Stimulated activated CD8-positive, alpha-beta memory T cell treated with anti-CD3 and anti-CD28 coated beads, Interleukin-4, amount 100 ng/mL, for 24 hours (primary cell): ENCODE measurements around the gene CHN1.

Source experiments
- DNase-seq: peaks from one replicate; pipeline ENCODE4 v3.0.0-alpha.2; 2020; ENCODE audit warnings: low read depth

CHN1 gene

GRCh38 chr2:174768557-174768956 lies 236.6 kb downstream of the CHN1 start:
- DNase-seq, result no peak

GRCh38 chr2:174766271-174766670 lies 238.9 kb downstream of the CHN1 start:
- DNase-seq, result no peak

DNA sequence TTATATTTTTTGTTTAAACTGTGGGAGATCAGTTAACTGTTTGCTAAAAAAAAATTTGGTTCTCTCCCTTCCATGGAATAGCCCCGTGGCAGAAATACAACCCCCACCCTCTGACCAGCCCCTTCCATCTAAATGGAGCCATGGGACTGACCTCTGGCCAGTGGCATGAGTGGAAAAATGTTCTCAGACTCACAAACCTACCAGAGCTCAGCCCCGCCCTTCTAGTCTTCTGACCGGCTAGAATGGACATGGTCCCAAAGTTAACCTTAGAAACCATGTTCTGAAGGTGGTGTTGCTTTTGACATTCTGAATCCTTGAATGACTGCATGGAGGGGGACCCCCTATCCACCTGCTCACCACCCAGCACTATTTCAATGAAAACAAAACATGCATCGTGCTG lies 239.6 kb downstream of the CHN1 start:
- no peak for DNase-seq

GRCh38 chr2:174764280-174765255 lies 240.6 kb downstream of the CHN1 start, which contains the start of gene CHRNA1:
Gene CHRNA1, minus strand, starts transcription at chr2:174764472. Its CDS starts 78 bp downstream, at chr2:174764394.
- no peak for DNase-seq

- DNase-seq, result no peak
Measured at GRCh38 chr2:174763780-174764179, 241.4 kb downstream of the CHN1 start.

- no peak for DNase-seq
Measured at GRCh38 chr2:174762464-174762863, 242.7 kb downstream of the CHN1 start.

- DNase-seq, result no peak
Measured at GRCh38 chr2:174761837-174762236, 243.3 kb downstream of the CHN1 start.

DNA sequence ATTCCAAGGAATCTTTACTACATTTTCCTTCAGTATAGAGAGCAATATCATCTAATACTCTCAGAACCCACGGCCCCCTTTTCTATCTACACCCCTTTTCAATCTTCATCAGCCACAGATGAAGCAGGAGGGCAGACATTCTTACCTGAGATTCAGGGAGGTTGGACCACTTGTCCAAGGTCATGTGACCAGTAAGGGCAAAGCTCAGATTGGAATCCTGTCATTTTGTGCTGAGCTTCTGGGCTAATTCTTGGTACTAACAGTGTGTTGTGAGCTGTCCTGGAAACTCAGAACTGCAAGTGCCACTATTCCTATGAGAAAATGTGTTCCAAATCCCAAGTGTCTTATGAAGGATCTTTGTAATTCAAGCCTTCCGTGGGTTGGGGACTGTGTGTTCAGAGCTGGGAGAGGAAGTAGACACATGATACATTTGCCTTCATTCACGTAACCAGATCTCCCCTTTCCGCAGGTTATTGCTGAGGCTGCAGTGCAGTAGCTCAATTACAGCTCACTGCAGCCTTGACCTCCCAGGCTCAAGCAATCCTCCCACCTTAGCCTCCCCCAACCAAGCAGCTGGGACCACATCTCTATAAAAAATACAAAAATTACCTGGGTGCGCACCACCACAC lies 244.2 kb downstream of the CHN1 start:
- no peak for DNase-seq

GRCh38 chr2:174759381-174760065 lies 245.7 kb downstream of the CHN1 start:
- DNase-seq, result no peak

- DNase-seq, result no peak
Measured at GRCh38 chr2:174756743-174757142, 248.4 kb downstream of the CHN1 start.

DNA sequence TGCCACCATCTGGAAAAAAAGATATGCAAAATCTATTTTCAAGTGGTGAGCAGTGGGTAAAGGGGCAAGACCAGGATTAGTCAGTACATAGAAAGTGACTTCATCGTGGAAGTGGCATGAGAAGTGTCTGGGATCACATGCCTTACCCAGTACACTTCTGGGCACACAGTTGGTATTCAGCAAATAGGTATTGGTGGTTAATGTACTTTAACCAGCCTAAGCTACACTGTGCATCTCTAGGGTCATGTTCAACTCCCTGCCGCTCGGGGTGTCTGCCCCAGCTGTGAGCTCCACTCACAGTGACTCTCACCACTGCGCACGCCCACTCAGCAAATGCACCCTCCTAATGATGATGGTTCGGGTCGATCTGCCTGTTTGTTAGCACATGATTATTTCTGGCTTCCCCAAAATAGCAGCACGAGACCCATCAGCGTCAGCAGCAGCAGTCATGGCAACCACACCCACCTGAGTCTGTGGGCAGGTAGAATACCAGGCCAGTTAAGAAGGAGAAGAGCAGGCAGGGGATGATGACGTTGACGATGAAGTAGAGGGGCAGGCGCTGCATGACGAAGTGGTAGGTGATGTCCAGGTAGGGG lies 252.0 kb downstream of the CHN1 start:
- no peak for DNase-seq

DNA sequence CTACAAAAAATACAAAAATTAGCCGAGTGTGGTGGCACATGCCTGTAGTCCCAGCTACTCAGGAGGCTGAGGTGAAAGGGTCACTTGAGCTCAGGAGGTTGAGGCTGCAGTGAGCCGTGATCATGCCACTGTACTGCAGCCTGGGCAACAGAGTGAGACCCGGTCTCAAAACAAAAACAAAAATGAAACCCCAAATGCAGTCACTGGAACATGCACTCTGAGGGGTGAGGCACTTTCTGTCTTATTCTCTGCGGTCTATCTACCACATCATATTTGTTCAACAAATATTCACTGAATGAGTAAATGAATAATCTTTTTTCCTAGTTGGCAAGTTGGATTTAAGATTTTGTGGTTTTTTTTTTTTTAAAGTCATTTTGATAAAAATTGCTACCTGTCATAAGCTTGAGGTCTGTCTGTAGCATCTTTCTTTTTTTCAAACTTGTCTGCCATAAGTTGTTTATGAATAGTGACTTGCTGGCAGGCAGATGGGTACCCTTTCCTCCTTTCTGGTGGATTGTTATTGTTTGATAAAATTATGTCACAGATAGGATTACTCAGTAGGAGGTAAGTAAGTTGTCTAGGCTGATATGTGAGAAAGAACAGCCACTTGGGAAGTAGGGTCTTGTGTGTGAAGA lies 252.7 kb downstream of the CHN1 start:
- DNase-seq, result no peak

GRCh38 chr2:174750923-174751441 lies 254.2 kb downstream of the CHN1 start:
- DNase-seq, result no peak

DNA sequence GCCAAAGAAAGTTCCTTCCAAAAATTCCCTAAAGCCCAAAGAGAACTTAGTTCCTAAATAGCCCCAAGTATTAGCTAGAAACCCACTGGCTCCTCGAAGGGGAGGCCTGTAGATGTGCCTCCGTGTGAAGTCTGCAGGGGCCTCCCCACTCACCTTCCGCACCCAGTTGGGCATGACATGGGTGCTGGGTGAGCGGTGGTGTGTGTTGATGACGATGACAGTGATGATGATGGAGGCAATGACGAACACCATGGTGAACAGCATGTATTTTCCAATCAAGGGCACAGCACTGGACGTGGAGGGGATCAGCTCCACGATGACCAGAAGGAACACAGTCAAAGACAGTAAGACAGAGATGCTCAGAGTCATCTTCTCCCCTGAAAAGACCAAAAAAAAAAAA lies 255.4 kb downstream of the CHN1 start:
- no peak for DNase-seq

- DNase-seq, result peak; percentile 37
Measured at GRCh38 chr2:174748948-174749347, 256.2 kb downstream of the CHN1 start.
